GM12878 (cell line): Measurements from ENCODE around the gene FBN2.
"Not testable (repeated sequence)": the region's sequence is repeated elsewhere in the genome, so short reads cannot be mapped to it uniquely, and the experiment has no call there.

Experiments used
- BHLHE40 ChIP-seq, 2 experiments: fragments of 450-650 bp in 1 of 2; IDR thresholded peaks; 2 replicates each; pipeline ENCODE4 v1.6.1; 2011 to 2017; ENCODE audit warnings: low read depth in 2 of 2, borderline replicate concordance in 1 of 2, improper control_type of control experiment in 1 of 2, low read length in 1 of 2, mild to moderate bottlenecking in 1 of 2
- CBX5 ChIP-seq: sonication (generic); IDR thresholded peaks from 2 replicates; pipeline ENCODE4 v1.6.1; 2016; ENCODE audit warnings: low read depth, moderate library complexity, mild to moderate bottlenecking, inconsistent platforms
- CHD1 ChIP-seq: IDR thresholded peaks from 2 replicates; pipeline ENCODE4 v1.6.1; 2012; ENCODE audit warnings: low read depth, low read length, improper control_type of control experiment
- CREM ChIP-seq: IDR thresholded peaks from 2 replicates; pipeline ENCODE4 v1.6.1; 2014; ENCODE audit warnings: antibody characterized with exemption, low read depth
- TF ChIP-seq, protein P1 (sequence below), 3 experiments: IDR thresholded peaks in 2 of 3; conservative IDR thresholded peaks in 1 of 3; 2 replicates each; pipeline ENCODE4 v1.5.1; 2011; ENCODE audit warnings: low read depth in 3 of 3, low read length in 3 of 3, mild to moderate bottlenecking in 3 of 3, control low read depth in 2 of 3, moderate library complexity in 2 of 3, inconsistent platforms in 1 of 3, mixed read lengths in 1 of 3; ENCODE audit not compliant: control insufficient read depth in 2 of 3, insufficient read depth in 1 of 3; ENCODE audit errors: extremely low read depth in 1 of 3

DNA sequence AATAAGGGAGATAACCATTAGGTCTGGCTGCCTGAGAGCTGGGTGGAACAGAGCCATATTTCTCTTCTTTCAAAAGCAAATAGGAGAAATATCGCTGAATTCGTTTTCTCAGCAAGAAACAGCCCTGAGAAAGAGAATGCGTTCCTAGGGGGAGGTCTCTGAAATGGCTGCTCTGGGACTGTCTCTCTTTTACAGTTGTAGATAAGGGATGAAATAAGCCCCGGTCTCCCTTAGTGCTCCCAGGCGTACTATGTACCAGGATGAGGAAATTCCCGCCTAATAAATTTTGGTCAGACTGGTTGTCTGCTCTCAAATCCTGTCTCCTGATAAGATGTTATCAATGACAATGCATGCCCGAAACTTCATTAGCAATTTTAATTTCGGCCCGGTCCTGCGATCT is 90.8 kb downstream of the FBN2 start:
- TF ChIP-seq CHD1; CREM; BHLHE40 (IDR thresholded peaks at IDR 0.05; ENCODE audit: borderline replicate concordance in 1 of 2, low read depth in 2 of 2, low read length in 1 of 2): not testable (repeated sequence)
- TF ChIP-seq, protein P1, sequence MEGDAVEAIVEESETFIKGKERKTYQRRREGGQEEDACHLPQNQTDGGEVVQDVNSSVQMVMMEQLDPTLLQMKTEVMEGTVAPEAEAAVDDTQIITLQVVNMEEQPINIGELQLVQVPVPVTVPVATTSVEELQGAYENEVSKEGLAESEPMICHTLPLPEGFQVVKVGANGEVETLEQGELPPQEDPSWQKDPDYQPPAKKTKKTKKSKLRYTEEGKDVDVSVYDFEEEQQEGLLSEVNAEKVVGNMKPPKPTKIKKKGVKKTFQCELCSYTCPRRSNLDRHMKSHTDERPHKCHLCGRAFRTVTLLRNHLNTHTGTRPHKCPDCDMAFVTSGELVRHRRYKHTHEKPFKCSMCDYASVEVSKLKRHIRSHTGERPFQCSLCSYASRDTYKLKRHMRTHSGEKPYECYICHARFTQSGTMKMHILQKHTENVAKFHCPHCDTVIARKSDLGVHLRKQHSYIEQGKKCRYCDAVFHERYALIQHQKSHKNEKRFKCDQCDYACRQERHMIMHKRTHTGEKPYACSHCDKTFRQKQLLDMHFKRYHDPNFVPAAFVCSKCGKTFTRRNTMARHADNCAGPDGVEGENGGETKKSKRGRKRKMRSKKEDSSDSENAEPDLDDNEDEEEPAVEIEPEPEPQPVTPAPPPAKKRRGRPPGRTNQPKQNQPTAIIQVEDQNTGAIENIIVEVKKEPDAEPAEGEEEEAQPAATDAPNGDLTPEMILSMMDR (IDR thresholded peaks at IDR 0.05 in 2 of 3, conservative IDR thresholded peaks at IDR 0.05 in 1 of 3; ENCODE audit: control insufficient read depth in 2 of 3, extremely low read depth in 1 of 3, insufficient read depth in 1 of 3, low read depth in 3 of 3, low read length in 3 of 3), result not testable (repeated sequence)
- peak; percentile 32; the same call in 1 of the 2 replicates for TF ChIP-seq CBX5
